ENCODE data around the gene FLCN.

Gene FLCN

DNA sequence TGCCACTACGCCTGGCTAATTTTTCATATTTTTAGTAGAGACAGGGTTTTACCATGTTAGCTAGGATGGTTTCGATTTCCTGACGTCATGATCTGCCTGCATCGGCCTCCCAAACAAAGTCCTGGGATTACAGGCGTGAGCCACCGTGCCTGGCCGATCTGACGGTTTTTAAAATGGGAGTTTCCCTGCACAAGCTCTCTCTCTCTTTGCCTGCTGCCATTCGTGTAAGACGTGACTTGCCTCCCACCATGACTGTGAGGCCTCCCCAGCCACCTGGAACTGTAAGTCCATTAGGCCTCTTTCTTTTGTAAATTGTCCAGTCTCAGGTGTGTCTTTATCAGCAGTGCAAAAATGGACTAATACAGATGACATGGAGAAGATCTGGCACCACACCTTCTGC lies 4.7 kb upstream of the FLCN start:
- Histone ChIP-seq H3K27me3 (no peaks in the 10 kb centered on the region), H3K9me3 (no peaks in the 10 kb centered on the region), H3K36me3 (no peaks in the 10 kb centered on the region; the same call in 1 of the 2 replicates), H3K4me1 (no peaks in the 10 kb centered on the region), H3K4me3 (ENCODE audit: low read depth, low read length) (no peak overlapping the region)
- no peak for DNase-seq
- TF ChIP-seq, protein P1, sequence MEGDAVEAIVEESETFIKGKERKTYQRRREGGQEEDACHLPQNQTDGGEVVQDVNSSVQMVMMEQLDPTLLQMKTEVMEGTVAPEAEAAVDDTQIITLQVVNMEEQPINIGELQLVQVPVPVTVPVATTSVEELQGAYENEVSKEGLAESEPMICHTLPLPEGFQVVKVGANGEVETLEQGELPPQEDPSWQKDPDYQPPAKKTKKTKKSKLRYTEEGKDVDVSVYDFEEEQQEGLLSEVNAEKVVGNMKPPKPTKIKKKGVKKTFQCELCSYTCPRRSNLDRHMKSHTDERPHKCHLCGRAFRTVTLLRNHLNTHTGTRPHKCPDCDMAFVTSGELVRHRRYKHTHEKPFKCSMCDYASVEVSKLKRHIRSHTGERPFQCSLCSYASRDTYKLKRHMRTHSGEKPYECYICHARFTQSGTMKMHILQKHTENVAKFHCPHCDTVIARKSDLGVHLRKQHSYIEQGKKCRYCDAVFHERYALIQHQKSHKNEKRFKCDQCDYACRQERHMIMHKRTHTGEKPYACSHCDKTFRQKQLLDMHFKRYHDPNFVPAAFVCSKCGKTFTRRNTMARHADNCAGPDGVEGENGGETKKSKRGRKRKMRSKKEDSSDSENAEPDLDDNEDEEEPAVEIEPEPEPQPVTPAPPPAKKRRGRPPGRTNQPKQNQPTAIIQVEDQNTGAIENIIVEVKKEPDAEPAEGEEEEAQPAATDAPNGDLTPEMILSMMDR (IDR thresholded peaks at IDR 0.05; ENCODE audit: low read depth, low read length), result no peak

DNA sequence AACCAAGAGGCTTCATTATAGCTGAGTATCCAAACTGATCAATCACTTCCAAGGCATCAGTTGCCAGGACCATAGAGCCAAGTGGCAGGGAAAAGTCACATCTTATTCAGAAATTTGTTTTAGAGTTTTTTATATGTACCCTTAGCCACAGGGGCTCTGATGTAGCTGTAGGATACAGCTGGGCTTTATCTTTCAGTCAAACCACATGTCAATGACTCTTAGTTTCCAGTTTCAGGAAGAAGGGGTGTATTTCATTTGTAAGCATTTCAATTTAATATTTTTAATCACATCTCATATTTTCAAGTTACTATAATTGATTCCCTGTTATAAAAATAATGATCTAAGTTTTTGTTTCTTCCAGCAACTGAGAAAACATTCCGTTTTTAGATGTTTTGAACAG lies 2.9 kb upstream of the FLCN start:
- Histone ChIP-seq H3K36me3 (no peaks in the 10 kb centered on the region; the same call in 1 of the 2 replicates), H3K27me3 (no peaks in the 10 kb centered on the region), H3K9me3 (no peaks in the 10 kb centered on the region), H3K4me1 (no peaks in the 10 kb centered on the region), H3K4me3 (ENCODE audit: low read depth, low read length) (no peak overlapping the region)
- DNase-seq, result no peak
- TF ChIP-seq, protein P1 (IDR thresholded peaks at IDR 0.05; ENCODE audit: low read depth, low read length), result no peak

DNA sequence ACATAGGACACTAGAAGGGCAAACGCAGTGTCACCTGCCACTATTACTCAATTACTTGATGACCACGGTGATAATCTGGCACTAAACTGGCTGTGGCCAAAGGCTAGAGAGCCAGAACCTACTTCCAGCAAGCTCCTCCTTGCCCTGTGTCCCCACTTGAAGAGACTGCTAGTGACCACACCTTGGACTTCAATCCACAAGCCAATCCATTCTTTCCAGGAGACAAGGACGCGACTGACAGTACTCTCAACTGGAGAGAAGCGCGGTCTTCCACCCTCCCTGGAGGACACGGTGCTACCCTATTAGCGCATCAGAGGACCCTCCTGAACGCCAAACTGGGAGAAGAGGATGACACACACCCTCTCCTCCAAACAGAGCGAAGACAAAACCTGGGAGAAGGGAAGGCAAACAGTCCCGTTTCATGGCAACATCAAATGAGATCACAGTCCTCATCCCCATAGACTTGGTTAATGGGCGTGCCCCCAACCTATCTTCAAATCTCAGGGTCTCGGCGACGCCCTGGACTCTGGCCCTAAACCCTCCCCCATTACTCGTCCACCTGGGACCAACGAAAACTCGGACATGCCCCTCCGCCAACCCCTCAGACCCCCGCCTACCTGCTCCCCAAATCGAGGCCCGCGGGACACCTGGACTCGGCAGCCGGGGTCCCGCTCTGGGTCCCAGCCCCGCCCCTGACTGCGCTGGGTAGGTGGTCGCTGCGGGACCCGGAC lies 508 bp downstream of the FLCN start:
- no peaks in the 10 kb centered on the region for H3K4me1 ChIP-seq
- H3K27me3 ChIP-seq, result no peaks in the 10 kb centered on the region
- TF ChIP-seq, protein P1 (IDR thresholded peaks at IDR 0.05; ENCODE audit: low read depth, low read length), result no peak
- no peaks in the 10 kb centered on the region; the same call in 1 of the 2 replicates for H3K36me3 ChIP-seq
- DNase-seq, result no peak
- H3K4me3 ChIP-seq (ENCODE audit: low read depth, low read length), result peak overlapping the region; percentile 78
- H3K9me3 ChIP-seq, result no peaks in the 10 kb centered on the region

- TF ChIP-seq, protein P1 (IDR thresholded peaks at IDR 0.05; ENCODE audit: low read depth, low read length), result no peak
- no peaks in the 10 kb centered on the region for H3K4me1 ChIP-seq
- peak overlapping the region; percentile 78 for H3K4me3 ChIP-seq (ENCODE audit: low read depth, low read length)
- DNase-seq, result no peak
- H3K36me3 ChIP-seq, result no peaks in the 10 kb centered on the region; the same call in 1 of the 2 replicates
- H3K9me3 ChIP-seq, result no peaks in the 10 kb centered on the region
- H3K27me3 ChIP-seq, result no peaks in the 10 kb centered on the region
Measured at GRCh38 chr17:17235212-17236174, 1.5 kb downstream of the FLCN start.

DNA sequence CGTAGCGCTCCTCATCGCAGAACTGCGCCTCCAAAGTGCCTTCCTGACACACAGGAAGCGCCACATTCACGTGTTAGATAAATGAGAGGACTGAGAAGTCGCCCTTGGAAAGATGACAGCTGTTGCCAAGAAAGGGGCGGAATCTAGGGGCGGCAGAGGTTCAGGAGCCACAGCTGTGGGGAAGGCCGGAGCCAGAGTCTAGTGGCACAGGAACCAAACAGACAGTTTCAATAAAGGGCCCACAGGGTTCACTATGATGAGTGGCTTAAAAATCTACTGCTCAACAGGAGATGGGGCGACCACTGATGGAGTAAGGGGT lies 4.7 kb downstream of the FLCN start:
- peaks cover 10% of the 10 kb centered on the region for H3K4me1 ChIP-seq
- H3K36me3 ChIP-seq, result no peaks in the 10 kb centered on the region; the same call in 1 of the 2 replicates
- TF ChIP-seq, protein P1 (IDR thresholded peaks at IDR 0.05; ENCODE audit: low read depth, low read length), result no peak

More for the DNA sequence above, 4.7 kb downstream of the FLCN start:
- Histone ChIP-seq H3K27me3 (no peaks in the 10 kb centered on the region), H3K9me3 (no peaks in the 10 kb centered on the region), H3K4me3 (ENCODE audit: low read depth, low read length) (no peak overlapping the region)
- DNase-seq, result no peak
